Mesendoderm (in vitro differentiated cells): ENCODE measurements around the gene RHOT1.

Source experiments
- DNase-seq: peaks from one replicate; pipeline ENCODE4 v3.0.0; 2013
- H2AK5ac ChIP-seq: 2 replicates; pipeline ENCODE4 v1.6.1; 2013; ENCODE audit warnings: low read length, inconsistent platforms
- H2BK120ac ChIP-seq: 2 replicates; pipeline ENCODE4 v1.6.1; 2013; ENCODE audit warnings: low read depth, mild to moderate bottlenecking, low read length, moderate library complexity, mixed read lengths
- H2BK15ac ChIP-seq: replicated peaks from 2 replicates; pipeline ENCODE4 v1.6.1; 2013; ENCODE audit warnings: low read depth, mild to moderate bottlenecking, moderate library complexity
- H2BK5ac ChIP-seq: 2 replicates; pipeline ENCODE4 v1.6.1; 2013; ENCODE audit warnings: low read length, inconsistent platforms
- H3K18ac ChIP-seq: 2 replicates; pipeline ENCODE4 v1.6.1; 2013; ENCODE audit warnings: mild to moderate bottlenecking, low read length, mixed read lengths
- H3K23ac ChIP-seq: one replicate; pipeline ENCODE4 v1.6.1; 2013; ENCODE audit warnings: low read length
- H3K27ac ChIP-seq: 2 replicates; pipeline ENCODE4 v1.5.1; 2013; ENCODE audit warnings: low read depth, mild to moderate bottlenecking, inconsistent platforms, low read length, moderate library complexity
- H3K27me3 ChIP-seq: 2 replicates; pipeline ENCODE4 v1.6.1; 2013; ENCODE audit warnings: low read length, control low read depth, mild to moderate bottlenecking, inconsistent platforms; ENCODE audit not compliant: insufficient read depth, poor library complexity
- H3K36me3 ChIP-seq: 2 replicates; pipeline ENCODE4 v1.6.1; 2013; ENCODE audit warnings: low read length, inconsistent platforms; ENCODE audit not compliant: control insufficient read depth, insufficient read depth
- H3K4ac ChIP-seq: one replicate; pipeline ENCODE4 v1.6.1; 2013; ENCODE audit warnings: low read depth, mild to moderate bottlenecking, low read length, moderate library complexity
- H3K4me1 ChIP-seq: 2 replicates; pipeline ENCODE4 v1.6.1; 2013; ENCODE audit warnings: low read depth, low read length, inconsistent platforms; ENCODE audit not compliant: control insufficient read depth
- H3K4me2 ChIP-seq: 2 replicates; pipeline ENCODE4 v1.6.1; 2013; ENCODE audit warnings: low read length
- H3K4me3 ChIP-seq: 2 replicates; pipeline ENCODE4 v1.5.1; 2013; ENCODE audit warnings: mild to moderate bottlenecking, low read length
- H3K56ac ChIP-seq: one replicate; pipeline ENCODE4 v1.6.1; 2013; ENCODE audit warnings: low read length
- H3K79me1 ChIP-seq: 2 replicates; pipeline ENCODE4 v1.6.1; 2013; ENCODE audit warnings: low read length, inconsistent platforms
- H3K79me2 ChIP-seq: 2 replicates; pipeline ENCODE4 v1.6.1; 2013; ENCODE audit warnings: mild to moderate bottlenecking, low read length; ENCODE audit not compliant: control insufficient read depth, insufficient read depth
- H3K9ac ChIP-seq: 2 replicates; pipeline ENCODE4 v1.6.1; 2013; ENCODE audit warnings: low read length, inconsistent platforms
- H4K5ac ChIP-seq: one replicate; pipeline ENCODE4 v1.6.1; 2013; ENCODE audit warnings: low read length
- H4K8ac ChIP-seq: one replicate; pipeline ENCODE4 v1.6.1; 2013; ENCODE audit warnings: low read depth, mild to moderate bottlenecking, control low read depth, low read length, moderate library complexity
- WGBS: extraction: QIAGEN DNeasy Blood & Tissue Kit; methylation state at CpG from one replicate; pipeline ENCODE4 v1.1.7; 2013; ENCODE audit warnings: low lambda C conversion rate, missing lambda C conversion rate; ENCODE audit not compliant: insufficient coverage; ENCODE audit errors: extremely low coverage; 5-methylcytosine and 5-hydroxymethylcytosine counted together

RHOT1 gene

DNA sequence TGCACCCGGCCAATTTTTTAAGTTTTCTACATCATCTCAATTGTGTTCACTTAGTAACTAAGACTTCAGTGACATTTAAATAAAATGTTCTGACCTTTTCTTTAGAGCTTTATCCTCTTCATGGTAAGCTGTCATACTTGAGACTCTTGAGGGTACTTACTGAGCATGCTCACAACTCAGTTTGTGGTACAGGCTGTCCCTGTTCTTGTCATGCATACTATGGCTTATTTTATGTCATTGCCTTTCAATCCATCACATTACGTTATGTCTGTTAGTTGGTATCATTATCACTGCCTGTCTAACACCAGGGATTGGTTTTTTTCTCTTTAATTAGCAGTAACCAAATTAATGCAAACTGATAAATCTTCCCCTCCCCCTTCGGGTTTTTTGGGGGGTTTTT, 81.4 kb downstream of the RHOT1 start:
- Histone ChIP-seq H3K79me1 (no peaks in the 10 kb centered on the region), H4K5ac (no peak overlapping the region), H3K56ac (no peak overlapping the region), H2BK5ac (no peak overlapping the region), H3K23ac (no peak overlapping the region), H3K36me3 (no peaks in the 10 kb centered on the region), H2BK120ac (no peak overlapping the region), H3K27me3 (peaks cover 2% of the 10 kb centered on the region), H3K4me1 (peaks cover 2% of the 10 kb centered on the region), H2AK5ac (no peak overlapping the region), H3K27ac (no peak overlapping the region), H3K18ac (no peak overlapping the region), H4K8ac (no peak overlapping the region), H2BK15ac (no peak overlapping the region), H3K4me3 (no peak overlapping the region), H3K4ac (no peak overlapping the region), H3K4me2 (no peak overlapping the region), H3K9ac (no peak overlapping the region), H3K79me2 (no peaks in the 10 kb centered on the region)
- DNase-seq, result no peak
- WGBS, result no CpG with 5 or more reads among the region's 3 CpGs

- no CpG with 5 or more reads among the region's 3 CpGs for WGBS
- no peak for DNase-seq
- no peak overlapping the region for H3K56ac ChIP-seq
- H2BK120ac ChIP-seq, result no peak overlapping the region
- no peaks in the 10 kb centered on the region for H3K79me2 ChIP-seq
- H2AK5ac ChIP-seq, result no peak overlapping the region
- H3K27ac ChIP-seq, result no peak overlapping the region
- no peak overlapping the region for H3K23ac ChIP-seq
- no peak overlapping the region for H3K4ac ChIP-seq
- no peaks in the 10 kb centered on the region for H3K36me3 ChIP-seq
- no peak overlapping the region for H2BK5ac ChIP-seq
- no peak overlapping the region for H4K8ac ChIP-seq
- H3K18ac ChIP-seq, result no peak overlapping the region
- no peak overlapping the region for H3K4me3 ChIP-seq
- H3K27me3 ChIP-seq, result no peaks in the 10 kb centered on the region
- no peaks in the 10 kb centered on the region for H3K79me1 ChIP-seq
- peaks cover 2% of the 10 kb centered on the region for H3K4me1 ChIP-seq
- H2BK15ac ChIP-seq, result no peak overlapping the region
- H4K5ac ChIP-seq, result no peak overlapping the region
- H3K4me2 ChIP-seq, result no peak overlapping the region
- no peak overlapping the region for H3K9ac ChIP-seq
Measured at GRCh38 chr17:32226886-32227285, 84.6 kb downstream of the RHOT1 start.

DNA sequence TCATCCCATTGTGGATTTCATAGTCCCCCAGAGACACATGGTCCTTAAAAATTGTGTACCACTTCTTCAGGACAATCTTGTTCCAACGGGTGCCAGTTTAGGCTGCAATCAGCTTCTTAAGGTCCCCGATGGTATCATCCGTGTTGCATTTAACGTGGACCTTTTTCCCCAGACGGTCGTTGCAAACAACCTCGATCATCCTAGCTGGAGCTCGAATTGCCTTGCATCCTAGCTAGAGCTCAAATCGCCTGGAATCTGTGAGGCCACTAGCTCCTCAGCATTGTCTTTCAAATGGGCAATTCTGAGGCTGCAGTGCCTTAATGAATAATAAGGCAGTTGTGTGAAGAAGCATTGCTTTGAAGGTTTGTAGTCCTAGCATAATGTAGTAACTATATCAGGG, 85.6 kb downstream of the RHOT1 start:
- Histone ChIP-seq H3K4me2 (no peak overlapping the region), H3K9ac (no peak overlapping the region), H3K36me3 (no peaks in the 10 kb centered on the region), H3K18ac (no peak overlapping the region), H2BK120ac (no peak overlapping the region), H3K79me1 (no peaks in the 10 kb centered on the region), H2AK5ac (no peak overlapping the region), H3K56ac (no peak overlapping the region), H3K79me2 (no peaks in the 10 kb centered on the region), H3K23ac (no peak overlapping the region), H3K4ac (no peak overlapping the region), H4K5ac (no peak overlapping the region), H3K4me3 (no peak overlapping the region), H3K27ac (no peak overlapping the region), H3K27me3 (no peaks in the 10 kb centered on the region), H3K4me1 (peaks cover 2% of the 10 kb centered on the region), H4K8ac (no peak overlapping the region), H2BK5ac (no peak overlapping the region), H2BK15ac (no peak overlapping the region)
- peak; percentile 20 for DNase-seq
- WGBS, result no CpG with 5 or more reads among the region's 9 CpGs

DNA sequence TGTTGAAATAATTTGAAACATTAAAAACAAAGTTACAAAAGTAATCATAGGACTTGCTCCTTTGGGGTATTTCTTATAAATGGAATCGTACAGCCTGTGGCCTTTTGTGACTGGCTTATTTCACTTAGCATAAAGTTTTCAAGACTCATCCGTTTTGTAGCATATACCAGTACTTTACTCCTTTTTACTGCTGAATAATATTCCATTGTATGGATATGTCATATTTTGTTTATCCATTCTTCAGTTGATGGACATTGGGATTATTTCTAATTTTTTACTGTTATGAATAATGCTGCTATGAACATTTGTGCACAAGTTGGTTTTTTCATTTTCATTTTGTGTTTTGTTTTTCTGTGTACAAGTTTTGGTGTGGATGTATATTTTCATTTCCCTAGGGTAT, 93.3 kb downstream of the RHOT1 start:
- Histone ChIP-seq H2BK5ac (no peak overlapping the region), H4K5ac (no peak overlapping the region), H3K23ac (no peak overlapping the region), H2BK15ac (no peak overlapping the region), H2BK120ac (no peak overlapping the region), H3K36me3 (no peaks in the 10 kb centered on the region), H4K8ac (no peak overlapping the region), H3K4me2 (no peak overlapping the region), H3K27ac (no peak overlapping the region), H3K4me1 (no peaks in the 10 kb centered on the region), H3K56ac (no peak overlapping the region), H3K9ac (no peak overlapping the region), H3K18ac (no peak overlapping the region), H3K79me2 (no peaks in the 10 kb centered on the region), H3K27me3 (no peaks in the 10 kb centered on the region), H3K4me3 (no peak overlapping the region), H2AK5ac (no peak overlapping the region), H3K4ac (no peak overlapping the region), H3K79me1 (no peaks in the 10 kb centered on the region)
- no peak for DNase-seq
- no CpG with 5 or more reads among the region's 2 CpGs for WGBS

- H3K36me3 ChIP-seq, result no peaks in the 10 kb centered on the region
- H3K27ac ChIP-seq, result no peak overlapping the region
- no peak overlapping the region for H2AK5ac ChIP-seq
- H2BK120ac ChIP-seq, result no peak overlapping the region
- H3K27me3 ChIP-seq, result no peaks in the 10 kb centered on the region
- H3K23ac ChIP-seq, result no peak overlapping the region
- H2BK15ac ChIP-seq, result no peak overlapping the region
- no peaks in the 10 kb centered on the region for H3K79me2 ChIP-seq
- H4K8ac ChIP-seq, result no peak overlapping the region
- no peak overlapping the region for H3K4ac ChIP-seq
- no peak overlapping the region for H4K5ac ChIP-seq
- H3K18ac ChIP-seq, result no peak overlapping the region
- no peak overlapping the region for H3K56ac ChIP-seq
- no peak overlapping the region for H3K4me3 ChIP-seq
- H3K4me2 ChIP-seq, result no peak overlapping the region
- H3K4me1 ChIP-seq, result peaks cover 4% of the 10 kb centered on the region
- H3K9ac ChIP-seq, result no peak overlapping the region
- WGBS, result no CpG with 5 or more reads among the region's 2 CpGs
- H2BK5ac ChIP-seq, result no peak overlapping the region
- DNase-seq, result no peak
- no peaks in the 10 kb centered on the region for H3K79me1 ChIP-seq
Measured at GRCh38 chr17:32239456-32239855, 97.2 kb downstream of the RHOT1 start.

DNA sequence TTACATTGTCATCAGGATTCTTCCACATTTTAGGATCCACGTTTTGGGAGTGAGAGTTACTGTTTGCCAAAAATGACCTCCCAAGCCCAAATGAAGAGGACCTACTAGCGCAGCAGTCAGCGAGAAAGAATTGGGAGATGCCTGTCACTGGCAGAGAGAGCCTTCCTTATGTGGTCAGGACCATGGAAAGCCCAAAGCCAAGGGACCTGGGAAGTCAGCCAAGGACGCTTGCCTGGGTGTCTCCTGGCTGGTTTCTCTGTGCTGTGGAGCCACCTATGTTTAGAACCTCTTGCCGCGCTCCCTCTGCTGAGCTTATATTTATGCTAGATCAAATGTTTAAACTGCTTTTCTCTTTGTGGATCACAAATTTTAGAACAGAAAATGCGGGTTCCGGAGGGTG, 98.4 kb downstream of the RHOT1 start:
- Histone ChIP-seq H3K23ac (no peak overlapping the region), H2AK5ac (no peak overlapping the region), H3K79me2 (no peaks in the 10 kb centered on the region), H2BK5ac (no peak overlapping the region), H2BK15ac (no peak overlapping the region), H3K36me3 (no peaks in the 10 kb centered on the region), H4K8ac (no peak overlapping the region), H3K27me3 (no peaks in the 10 kb centered on the region), H3K4ac (no peak overlapping the region), H3K4me1 (peaks cover 4% of the 10 kb centered on the region), H3K79me1 (no peaks in the 10 kb centered on the region), H3K27ac (no peak overlapping the region), H3K9ac (no peak overlapping the region), H3K4me2 (no peak overlapping the region), H3K56ac (no peak overlapping the region), H3K4me3 (no peak overlapping the region), H2BK120ac (no peak overlapping the region), H4K5ac (no peak overlapping the region), H3K18ac (no peak overlapping the region)
- WGBS, result no CpG with 5 or more reads among the region's 8 CpGs
- peak; percentile 62 for DNase-seq
